NB4 (cell line): ENCODE measurements around the gene STXBP2.

Experiments used
- DNase-seq: peaks from one replicate; pipeline ENCODE4 v3.0.0; 2010; ENCODE audit warnings: low read depth
- H3K4me3 ChIP-seq: one replicate; pipeline ENCODE4 v1.5.1; 2011; ENCODE audit warnings: mild to moderate bottlenecking, low read depth, low read length, moderate library complexity
- MAX ChIP-seq: IDR thresholded peaks from 2 replicates; pipeline ENCODE4 v1.6.1; 2011; ENCODE audit warnings: low read depth, low read length
- MYC ChIP-seq: IDR thresholded peaks from 2 replicates; pipeline ENCODE4 v1.6.1; 2011; ENCODE audit warnings: low read depth, low read length
- POLR2A ChIP-seq: IDR thresholded peaks from 2 replicates; pipeline ENCODE4 v1.6.1; 2011; ENCODE audit warnings: mild to moderate bottlenecking; ENCODE audit not compliant: insufficient read length; ENCODE audit errors: extremely low read depth
- TF ChIP-seq, protein P1 (sequence below): IDR thresholded peaks from one replicate; pipeline ENCODE4 v1.5.1; 2012; ENCODE audit warnings: low read depth, low read length

Gene STXBP2

DNA sequence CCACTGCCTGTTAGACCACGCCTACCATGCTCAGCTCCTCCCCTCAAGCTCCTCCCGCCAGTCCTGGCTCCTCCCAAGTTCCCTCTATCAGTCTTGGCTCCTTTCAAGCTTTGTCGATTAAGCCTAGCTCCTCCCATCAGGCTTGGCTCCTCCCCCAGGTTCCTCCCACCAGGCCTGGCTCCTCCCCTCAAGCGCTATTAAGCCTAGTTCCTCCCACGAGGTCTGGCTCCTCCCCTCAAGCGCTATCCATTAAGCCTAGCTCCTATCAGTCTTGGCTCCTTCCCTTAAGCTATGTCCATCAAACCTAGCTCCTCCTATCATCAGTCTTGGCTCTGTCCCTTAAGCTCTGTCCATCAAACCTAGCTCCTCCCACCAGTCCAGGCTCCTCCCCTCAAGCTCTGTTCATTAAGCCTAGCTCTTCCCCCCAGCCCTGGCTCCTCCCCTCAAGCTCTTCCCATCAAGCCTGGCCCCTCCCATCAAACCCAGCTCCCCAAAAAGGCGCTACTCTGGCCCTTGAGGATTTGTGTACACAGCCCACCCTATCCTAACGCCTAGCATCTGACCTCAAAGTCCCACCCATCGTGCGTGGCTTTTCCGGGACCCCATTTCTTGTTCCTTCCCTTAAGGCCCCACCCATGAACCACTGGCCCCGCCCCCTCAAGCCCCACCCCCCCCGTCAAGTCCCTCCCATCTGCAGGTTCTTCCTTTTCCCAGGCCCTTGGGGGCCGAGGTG lies 31.3 kb upstream of the STXBP2 start:
- no peak overlapping the region for H3K4me3 ChIP-seq
- peak; percentile 82 for DNase-seq
- TF ChIP-seq, protein P1, sequence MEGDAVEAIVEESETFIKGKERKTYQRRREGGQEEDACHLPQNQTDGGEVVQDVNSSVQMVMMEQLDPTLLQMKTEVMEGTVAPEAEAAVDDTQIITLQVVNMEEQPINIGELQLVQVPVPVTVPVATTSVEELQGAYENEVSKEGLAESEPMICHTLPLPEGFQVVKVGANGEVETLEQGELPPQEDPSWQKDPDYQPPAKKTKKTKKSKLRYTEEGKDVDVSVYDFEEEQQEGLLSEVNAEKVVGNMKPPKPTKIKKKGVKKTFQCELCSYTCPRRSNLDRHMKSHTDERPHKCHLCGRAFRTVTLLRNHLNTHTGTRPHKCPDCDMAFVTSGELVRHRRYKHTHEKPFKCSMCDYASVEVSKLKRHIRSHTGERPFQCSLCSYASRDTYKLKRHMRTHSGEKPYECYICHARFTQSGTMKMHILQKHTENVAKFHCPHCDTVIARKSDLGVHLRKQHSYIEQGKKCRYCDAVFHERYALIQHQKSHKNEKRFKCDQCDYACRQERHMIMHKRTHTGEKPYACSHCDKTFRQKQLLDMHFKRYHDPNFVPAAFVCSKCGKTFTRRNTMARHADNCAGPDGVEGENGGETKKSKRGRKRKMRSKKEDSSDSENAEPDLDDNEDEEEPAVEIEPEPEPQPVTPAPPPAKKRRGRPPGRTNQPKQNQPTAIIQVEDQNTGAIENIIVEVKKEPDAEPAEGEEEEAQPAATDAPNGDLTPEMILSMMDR = no peak
- TF ChIP-seq POLR2A (no peak), MYC (no peak)

DNA sequence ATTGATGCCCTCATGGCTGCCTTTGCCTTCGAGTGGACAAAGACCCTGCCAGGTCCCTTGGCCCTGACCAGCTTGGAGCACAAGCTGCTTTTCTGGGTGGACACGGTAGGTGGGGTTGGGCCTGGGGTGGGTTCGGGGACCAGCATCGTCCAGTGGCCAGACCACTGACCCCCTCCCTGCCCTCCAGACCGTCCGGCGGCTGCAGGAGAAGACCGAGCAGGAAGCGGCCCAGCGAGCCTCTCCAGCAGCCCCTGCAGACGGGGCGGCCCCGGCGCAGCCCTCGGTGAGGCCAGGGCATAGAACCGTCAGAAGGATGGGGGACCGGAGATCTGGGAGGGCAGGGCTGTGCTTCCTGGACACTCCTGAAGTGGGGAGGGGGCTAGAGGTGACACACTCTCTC lies 30.6 kb upstream of the STXBP2 start:
- DNase-seq = no peak
- no peak overlapping the region for H3K4me3 ChIP-seq
- TF ChIP-seq MYC (no peak), MAX (no peak), POLR2A (no peak)
- TF ChIP-seq, protein P1 = no peak

DNA sequence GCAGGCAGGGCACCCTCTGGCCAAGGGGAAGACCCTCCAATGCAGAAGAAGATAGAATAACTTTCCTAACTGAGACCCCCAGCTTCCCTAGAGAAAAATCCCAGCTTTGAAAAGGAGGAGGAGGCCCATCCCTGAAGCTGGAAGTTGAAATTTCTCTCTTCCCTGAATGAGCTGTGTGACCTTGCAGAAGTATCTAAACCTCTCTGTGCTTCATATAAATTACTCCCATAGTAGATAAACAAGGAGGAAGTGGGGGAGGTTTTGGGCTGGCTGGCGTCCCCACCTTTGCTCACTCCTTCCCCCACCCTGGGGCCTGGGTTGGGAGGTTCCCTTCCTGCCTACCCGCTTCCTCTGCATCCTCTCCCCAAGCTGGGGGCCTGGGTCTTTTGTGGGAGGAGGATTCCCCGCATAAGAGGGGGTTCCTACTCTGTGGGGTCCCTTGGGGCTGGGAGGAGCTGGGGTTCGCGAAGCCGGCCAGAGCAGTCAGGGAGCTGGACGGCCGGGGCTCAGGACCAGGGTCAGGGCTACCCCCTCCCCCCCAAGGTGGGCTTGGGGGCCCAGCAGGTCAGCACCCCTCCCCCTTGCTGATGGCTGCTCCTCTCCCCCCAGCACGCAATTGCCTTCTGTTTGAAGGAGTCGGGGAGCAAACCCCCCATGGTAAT lies 29.6 kb upstream of the STXBP2 start:
- TF ChIP-seq MAX (no peak), MYC (no peak), POLR2A (no peak)
- TF ChIP-seq, protein P1 = no peak
- no peak for DNase-seq
- H3K4me3 ChIP-seq = no peak overlapping the region

GRCh38 chr19:7607874-7608560 lies 28.9 kb upstream of the STXBP2 start:
- no peak for DNase-seq
- H3K4me3 ChIP-seq = no peak overlapping the region
- TF ChIP-seq POLR2A = no peak
- no peak for TF ChIP-seq MYC

- H3K4me3 ChIP-seq = no peak overlapping the region
- no peak for TF ChIP-seq MYC
- DNase-seq = no peak
Observed at GRCh38 chr19:7610491-7611240, 26.2 kb upstream of the STXBP2 start.

DNA sequence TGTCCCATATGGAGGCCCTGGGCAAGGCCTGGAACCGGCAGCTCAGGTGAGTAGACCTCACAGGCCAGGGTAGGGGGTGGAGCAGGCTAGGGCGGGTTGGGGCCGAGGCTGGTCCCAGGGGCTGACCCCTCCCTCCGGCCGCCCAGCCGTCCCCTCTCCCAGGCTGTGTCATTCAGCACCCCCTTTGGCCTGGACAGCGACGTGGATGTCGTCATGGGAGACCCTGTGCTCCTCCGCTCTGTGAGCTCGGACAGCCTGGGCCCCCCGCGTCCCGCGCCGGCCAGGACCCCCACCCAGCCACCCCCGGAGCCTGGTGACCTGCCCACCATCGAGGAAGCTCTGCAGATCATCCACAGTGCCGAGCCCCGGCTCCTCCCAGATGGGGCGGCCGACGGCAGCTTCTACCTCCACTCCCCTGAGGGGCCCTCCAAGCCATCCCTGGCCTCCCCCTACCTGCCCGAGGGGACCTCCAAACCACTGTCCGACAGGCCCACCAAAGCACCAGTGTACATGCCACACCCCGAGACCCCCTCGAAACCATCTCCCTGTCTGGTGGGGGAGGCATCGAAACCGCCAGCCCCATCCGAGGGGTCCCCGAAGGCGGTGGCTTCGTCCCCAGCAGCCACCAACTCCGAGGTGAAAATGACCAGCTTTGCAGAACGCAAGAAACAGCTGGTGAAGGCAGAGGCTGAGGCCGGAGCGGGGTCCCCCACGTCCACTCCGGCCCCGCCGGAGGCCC lies 25.2 kb upstream of the STXBP2 start:
- H3K4me3 ChIP-seq = no peak overlapping the region
- no peak for DNase-seq
- TF ChIP-seq MAX = no peak
- TF ChIP-seq POLR2A = no peak
- TF ChIP-seq, protein P1 = no peak
- TF ChIP-seq MYC = no peak
